ENCODE results near the gene MAST1.
"Not testable (repeated sequence)": the region's sequence is repeated elsewhere in the genome, so short reads cannot be mapped to it uniquely, and the experiment has no call there.

Gene MAST1

DNA sequence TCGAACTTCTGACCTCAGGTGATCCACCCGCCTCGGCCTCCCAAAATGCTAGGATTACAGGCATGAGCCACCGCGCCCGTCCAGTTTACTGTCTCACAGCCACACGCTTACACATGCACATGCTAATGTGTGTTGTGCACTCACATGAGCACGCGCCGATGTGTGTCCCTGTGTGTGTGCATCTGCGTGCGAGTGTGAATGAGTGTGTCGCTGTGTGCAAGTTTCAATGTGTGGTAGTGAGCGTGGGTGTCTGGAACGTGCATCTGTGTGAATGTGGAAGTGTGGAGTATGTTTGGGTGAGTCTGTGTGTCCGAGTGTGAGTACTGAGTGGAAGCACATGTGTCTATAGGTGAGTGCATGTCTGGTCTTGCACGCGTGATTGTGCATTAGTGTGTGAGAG lies 4.2 kb downstream of the MAST1 start:
- no peaks in the 10 kb centered on the region for H3F3A ChIP-seq (ENCODE audit: insufficient read depth, low read length)
- no peak overlapping the region for H3K9ac ChIP-seq (ENCODE audit: low read length)
- TF ChIP-seq, protein P1, sequence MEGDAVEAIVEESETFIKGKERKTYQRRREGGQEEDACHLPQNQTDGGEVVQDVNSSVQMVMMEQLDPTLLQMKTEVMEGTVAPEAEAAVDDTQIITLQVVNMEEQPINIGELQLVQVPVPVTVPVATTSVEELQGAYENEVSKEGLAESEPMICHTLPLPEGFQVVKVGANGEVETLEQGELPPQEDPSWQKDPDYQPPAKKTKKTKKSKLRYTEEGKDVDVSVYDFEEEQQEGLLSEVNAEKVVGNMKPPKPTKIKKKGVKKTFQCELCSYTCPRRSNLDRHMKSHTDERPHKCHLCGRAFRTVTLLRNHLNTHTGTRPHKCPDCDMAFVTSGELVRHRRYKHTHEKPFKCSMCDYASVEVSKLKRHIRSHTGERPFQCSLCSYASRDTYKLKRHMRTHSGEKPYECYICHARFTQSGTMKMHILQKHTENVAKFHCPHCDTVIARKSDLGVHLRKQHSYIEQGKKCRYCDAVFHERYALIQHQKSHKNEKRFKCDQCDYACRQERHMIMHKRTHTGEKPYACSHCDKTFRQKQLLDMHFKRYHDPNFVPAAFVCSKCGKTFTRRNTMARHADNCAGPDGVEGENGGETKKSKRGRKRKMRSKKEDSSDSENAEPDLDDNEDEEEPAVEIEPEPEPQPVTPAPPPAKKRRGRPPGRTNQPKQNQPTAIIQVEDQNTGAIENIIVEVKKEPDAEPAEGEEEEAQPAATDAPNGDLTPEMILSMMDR (IDR thresholded peaks at IDR 0.05; ENCODE audit: low read length), result no peak
- TF ChIP-seq EZH2 (optimal IDR thresholded peaks at IDR 0.05; ENCODE audit: low read depth, low read length), result no peak
- TF ChIP-seq EZH2phosphoT487 (IDR thresholded peaks at IDR 0.05; ENCODE audit: low read length), result no peak
- H3K9me3 ChIP-seq (replicated peaks; ENCODE audit: insufficient read depth, low read length), result no peaks in the 10 kb centered on the region
- no peaks in the 10 kb centered on the region for H4K20me1 ChIP-seq (ENCODE audit: insufficient read depth, low read length)
- H3K4me1 ChIP-seq (ENCODE audit: low read length), result peaks cover 3% of the 10 kb centered on the region; the same call in 1 of the 2 replicates
- no peaks in the 10 kb centered on the region for H3K79me2 ChIP-seq (ENCODE audit: low read length)
- no peaks in the 10 kb centered on the region for H3K36me3 ChIP-seq (replicated peaks; ENCODE audit: insufficient read depth, low read length)
- no peak overlapping the region for H3K27ac ChIP-seq (ENCODE audit: low read length)
- H3K27me3 ChIP-seq (replicated peaks; ENCODE audit: insufficient read depth, low read length), result peaks cover 90% of the 10 kb centered on the region
- no peaks in the 10 kb centered on the region for H3K9me2 ChIP-seq (replicated peaks; ENCODE audit: insufficient read depth, low read length)
- no peak overlapping the region for H3K4me2 ChIP-seq (ENCODE audit: low read depth, low read length)
- no peak overlapping the region for H2AFZ ChIP-seq (ENCODE audit: low read length)
- H3K4me3 ChIP-seq (ENCODE audit: low read length), result no peak overlapping the region
- no peak for DNase-seq

DNA sequence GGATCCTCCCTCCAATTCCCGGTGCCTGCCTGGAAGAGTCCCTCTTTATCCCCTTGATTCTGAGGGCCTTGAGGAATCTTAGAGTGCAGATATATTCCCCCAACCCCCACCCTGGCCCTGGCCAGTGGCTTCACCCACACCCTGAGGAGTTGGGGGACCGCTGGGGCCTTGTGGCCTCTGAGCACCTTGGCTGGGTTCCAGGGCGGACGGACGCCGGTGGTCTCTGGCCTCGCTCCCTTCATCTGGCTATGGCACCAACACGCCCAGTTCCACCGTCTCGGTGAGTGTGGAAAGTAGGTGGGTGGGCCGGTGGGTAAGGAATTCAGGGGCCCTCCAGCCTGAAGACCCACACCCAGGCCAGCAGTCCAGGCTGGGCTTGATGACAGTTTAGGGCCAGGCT lies 5.0 kb downstream of the MAST1 start:
- Histone ChIP-seq H3K9me2 (replicated peaks; ENCODE audit: insufficient read depth, low read length) (no peaks in the 10 kb centered on the region), H3K27me3 (replicated peaks; ENCODE audit: insufficient read depth, low read length) (peaks cover 84% of the 10 kb centered on the region), H3K4me2 (ENCODE audit: low read depth, low read length) (no peak overlapping the region), H3K4me1 (ENCODE audit: low read length) (peaks cover 8% of the 10 kb centered on the region; the same call in 1 of the 2 replicates), H3K9me3 (replicated peaks; ENCODE audit: insufficient read depth, low read length) (no peaks in the 10 kb centered on the region), H3F3A (ENCODE audit: insufficient read depth, low read length) (no peaks in the 10 kb centered on the region), H2AFZ (ENCODE audit: low read length) (no peak overlapping the region), H3K4me3 (ENCODE audit: low read length) (no peak overlapping the region), H3K36me3 (replicated peaks; ENCODE audit: insufficient read depth, low read length) (no peaks in the 10 kb centered on the region), H3K79me2 (ENCODE audit: low read length) (no peaks in the 10 kb centered on the region), H3K9ac (ENCODE audit: low read length) (no peak overlapping the region), H3K27ac (ENCODE audit: low read length) (no peak overlapping the region), H4K20me1 (ENCODE audit: insufficient read depth, low read length) (no peaks in the 10 kb centered on the region)
- TF ChIP-seq, protein P1 (IDR thresholded peaks at IDR 0.05; ENCODE audit: low read length), result no peak
- TF ChIP-seq EZH2 (optimal IDR thresholded peaks at IDR 0.05; ENCODE audit: low read depth, low read length), result no peak
- no peak for DNase-seq

DNA sequence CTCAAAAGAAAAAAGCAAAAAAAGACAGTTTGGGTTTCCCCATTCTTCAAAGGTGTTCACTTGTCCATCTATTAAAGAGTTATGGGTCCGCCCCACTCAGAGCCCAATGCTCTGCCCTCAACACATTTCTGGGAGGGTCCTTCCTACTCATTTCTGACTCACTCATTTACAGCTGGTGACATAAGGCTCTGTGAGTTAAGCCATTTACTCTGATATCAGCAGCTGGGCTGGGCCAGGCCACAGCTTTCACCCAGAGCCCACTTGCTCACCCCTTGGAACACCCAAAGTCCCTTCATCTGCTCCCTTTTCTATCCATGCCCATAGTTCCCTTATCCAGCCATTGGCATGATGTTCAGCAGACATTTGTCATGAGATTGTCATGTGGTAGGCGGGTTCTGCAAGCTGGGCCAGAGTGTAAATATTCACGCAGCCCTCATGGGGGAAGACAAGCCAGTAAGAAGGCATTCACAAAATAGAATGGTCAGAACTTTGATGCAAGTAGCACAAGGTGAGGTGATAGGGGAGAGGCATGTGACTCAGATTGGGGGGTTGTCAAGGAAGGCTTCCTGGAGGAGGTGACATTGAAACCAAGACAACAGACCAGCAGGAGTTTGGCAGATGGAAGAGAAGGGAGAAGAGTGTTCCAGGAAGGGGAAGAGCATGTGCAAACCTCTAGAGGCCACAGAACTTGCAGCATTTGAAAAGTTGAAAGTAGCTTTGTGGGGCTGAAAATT lies 5.9 kb downstream of the MAST1 start:
- H2AFZ ChIP-seq (ENCODE audit: low read length), result no peak overlapping the region
- TF ChIP-seq EZH2phosphoT487 (IDR thresholded peaks at IDR 0.05; ENCODE audit: low read length) (no peak), EZH2 (optimal IDR thresholded peaks at IDR 0.05; ENCODE audit: low read depth, low read length) (no peak)
- TF ChIP-seq, protein P1 (IDR thresholded peaks at IDR 0.05; ENCODE audit: low read length), result no peak
- no peak overlapping the region for H3K9ac ChIP-seq (ENCODE audit: low read length)
- no peaks in the 10 kb centered on the region for H3K9me3 ChIP-seq (replicated peaks; ENCODE audit: insufficient read depth, low read length)
- H3K4me3 ChIP-seq (ENCODE audit: low read length), result no peak overlapping the region
- peaks cover 79% of the 10 kb centered on the region for H3K27me3 ChIP-seq (replicated peaks; ENCODE audit: insufficient read depth, low read length)
- DNase-seq, result no peak
- no peak overlapping the region for H3K27ac ChIP-seq (ENCODE audit: low read length)
- peaks cover 8% of the 10 kb centered on the region; the same call in 1 of the 2 replicates for H3K4me1 ChIP-seq (ENCODE audit: low read length)
- H3K36me3 ChIP-seq (replicated peaks; ENCODE audit: insufficient read depth, low read length), result no peaks in the 10 kb centered on the region
- H3K9me2 ChIP-seq (replicated peaks; ENCODE audit: insufficient read depth, low read length), result no peaks in the 10 kb centered on the region
- H3K79me2 ChIP-seq (ENCODE audit: low read length), result no peaks in the 10 kb centered on the region
- H3K4me2 ChIP-seq (ENCODE audit: low read depth, low read length), result no peak overlapping the region
- no peaks in the 10 kb centered on the region for H3F3A ChIP-seq (ENCODE audit: insufficient read depth, low read length)
- no peaks in the 10 kb centered on the region for H4K20me1 ChIP-seq (ENCODE audit: insufficient read depth, low read length)

DNA sequence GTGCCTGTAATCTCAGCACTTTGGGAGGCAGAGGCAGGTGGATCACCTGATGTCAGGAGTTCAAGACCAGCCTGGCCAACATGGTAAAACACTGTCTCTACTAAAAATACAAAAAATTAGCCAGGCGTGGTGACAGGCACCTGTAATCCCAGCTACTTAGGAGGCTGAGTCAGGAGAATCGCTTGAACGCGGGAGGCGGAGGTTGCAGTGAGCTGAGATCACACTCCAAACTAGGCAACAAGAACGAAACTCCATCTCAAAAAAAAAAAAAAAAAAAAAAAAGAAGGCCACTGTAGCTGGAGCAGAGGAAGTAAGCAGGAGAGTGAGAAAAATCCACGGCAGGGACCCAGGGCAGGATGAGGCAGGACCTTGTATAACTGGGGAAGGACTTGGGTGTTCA lies 8.3 kb downstream of the MAST1 start:
- not testable (repeated sequence) for H3K79me2 ChIP-seq (ENCODE audit: low read length); H2AFZ ChIP-seq (ENCODE audit: low read length); H3K4me2 ChIP-seq (ENCODE audit: low read depth, low read length); H3K27ac ChIP-seq (ENCODE audit: low read length); H3K9me3 ChIP-seq (replicated peaks; ENCODE audit: insufficient read depth, low read length); H3K4me3 ChIP-seq (ENCODE audit: low read length); DNase-seq; H3K9ac ChIP-seq (ENCODE audit: low read length); H4K20me1 ChIP-seq (ENCODE audit: insufficient read depth, low read length); H3K9me2 ChIP-seq (replicated peaks; ENCODE audit: insufficient read depth, low read length); H3K36me3 ChIP-seq (replicated peaks; ENCODE audit: insufficient read depth, low read length); H3K4me1 ChIP-seq (ENCODE audit: low read length); H3F3A ChIP-seq (ENCODE audit: insufficient read depth, low read length)
- peaks cover 62% of the 10 kb centered on the region for H3K27me3 ChIP-seq (replicated peaks; ENCODE audit: insufficient read depth, low read length)

All from MM.1S (cell line).